Upper lobe of right lung (tissue), 1 donor: ENCODE results near the gene MACIR. TPM values are rescaled to one million over a fixed set of nuclear protein-coding genes. Genes with fewer than 3 reads are reported as not detected.

Source experiments
- ATAC-seq: fragments of 200-7000 bp; cut with Tn5 transposase; one replicate; pipeline ENCODE4 v1.9.1; 2020; ENCODE audit warnings: mild to moderate bottlenecking, moderate library complexity
- DNase-seq: peaks from one replicate; pipeline ENCODE4 v3.0.0-alpha.2; 2020
- H3K27ac ChIP-seq: fragments of 200-600 bp; one replicate; pipeline ENCODE4 v1.8.0; 2022
- H3K27me3 ChIP-seq: fragments of 200-600 bp; one replicate; pipeline ENCODE4 v1.8.0; 2022; ENCODE audit warnings: mild to moderate bottlenecking
- H3K36me3 ChIP-seq: fragments of 200-600 bp; one replicate; pipeline ENCODE4 v1.8.0; 2022
- H3K4me1 ChIP-seq: fragments of 200-600 bp; one replicate; pipeline ENCODE4 v1.8.0; 2022
- H3K4me3 ChIP-seq: fragments of 200-600 bp; one replicate; pipeline ENCODE4 v1.8.0; 2022; ENCODE audit warnings: mild to moderate bottlenecking
- H3K9me3 ChIP-seq: fragments of 200-600 bp; one replicate; pipeline ENCODE4 v1.8.0; 2022
- CTCF ChIP-seq: fragments of 200-600 bp; IDR thresholded peaks from one replicate; pipeline ENCODE4 v1.8.0; 2022; ENCODE audit warnings: antibody characterized with exemption
- intact Hi-C: fragments of 100-400 bp; cut with DNase I; formaldehyde crosslinking; loops from one replicate; pipeline ENCODE4 v1.11.0; 2022
- total RNA-seq: library from RNA; stranded (reverse); fragmentation: NEBNext Ultra II Directional; extraction: Animal tissue kit (Norgen Biotek cat#: 25700); gene quantifications from one replicate; pipeline ENCODE4 v1.2.1, GENCODE V29; 2021
- donor health status: DM: no; HTN: yes; CAD: no; lungs with severe emphysema.

MACIR gene
- total RNA-seq, 1 donor from 2014 or later, result 4.2 TPM

GRCh38 chr5:103327451-103327850 lies 68.9 kb downstream of the MACIR start:
- no peaks in the 10 kb centered on the region for H3K4me1 ChIP-seq
- no peak overlapping the region for H3K27ac ChIP-seq
- intact Hi-C loops, result no loop called here
- no peaks in the 10 kb centered on the region for H3K9me3 ChIP-seq
- H3K4me3 ChIP-seq, result no peak overlapping the region
- no peaks in the 10 kb centered on the region for H3K36me3 ChIP-seq
- no peaks in the 10 kb centered on the region for H3K27me3 ChIP-seq
- TF ChIP-seq CTCF, result no peak
- DNase-seq, result no peak
- ATAC-seq, result no peak

GRCh38 chr5:103327893-103328292 lies 69.3 kb downstream of the MACIR start:
- no peaks in the 10 kb centered on the region for H3K4me1 ChIP-seq
- H3K27ac ChIP-seq, result no peak overlapping the region
- DNase-seq (no peak), ATAC-seq (no peak)
- intact Hi-C loops, result no loop called here
- H3K4me3 ChIP-seq, result no peak overlapping the region
- no peak for TF ChIP-seq CTCF
- no peaks in the 10 kb centered on the region for H3K27me3 ChIP-seq
- H3K9me3 ChIP-seq, result no peaks in the 10 kb centered on the region
- no peaks in the 10 kb centered on the region for H3K36me3 ChIP-seq

Other genes starting within 250 kb of the MACIR start
- 6.7 TPM for gene GIN1, start 138.6 kb upstream of the MACIR start, total RNA-seq
- 53.3 TPM for gene PPIP5K2, start 138.5 kb upstream of the MACIR start, total RNA-seq